Activated CD4-positive, alpha-beta T cell treated with anti-CD3 and anti-CD28 coated beads, Interleukin-2, amount 50 U/mL, for 1 hour (primary cell): ENCODE data around the gene HYAL2.
A peak's percentile ranks its signal among the peaks of the same experiment; 100 is the strongest.
"Not testable (repeated sequence)": the region's sequence is repeated elsewhere in the genome, so short reads cannot be mapped to it uniquely, and the experiment has no call there.

Experiments used
- DNase-seq: peaks from one replicate; pipeline ENCODE4 v3.0.0-alpha.2; 2020

Gene HYAL2

DNA sequence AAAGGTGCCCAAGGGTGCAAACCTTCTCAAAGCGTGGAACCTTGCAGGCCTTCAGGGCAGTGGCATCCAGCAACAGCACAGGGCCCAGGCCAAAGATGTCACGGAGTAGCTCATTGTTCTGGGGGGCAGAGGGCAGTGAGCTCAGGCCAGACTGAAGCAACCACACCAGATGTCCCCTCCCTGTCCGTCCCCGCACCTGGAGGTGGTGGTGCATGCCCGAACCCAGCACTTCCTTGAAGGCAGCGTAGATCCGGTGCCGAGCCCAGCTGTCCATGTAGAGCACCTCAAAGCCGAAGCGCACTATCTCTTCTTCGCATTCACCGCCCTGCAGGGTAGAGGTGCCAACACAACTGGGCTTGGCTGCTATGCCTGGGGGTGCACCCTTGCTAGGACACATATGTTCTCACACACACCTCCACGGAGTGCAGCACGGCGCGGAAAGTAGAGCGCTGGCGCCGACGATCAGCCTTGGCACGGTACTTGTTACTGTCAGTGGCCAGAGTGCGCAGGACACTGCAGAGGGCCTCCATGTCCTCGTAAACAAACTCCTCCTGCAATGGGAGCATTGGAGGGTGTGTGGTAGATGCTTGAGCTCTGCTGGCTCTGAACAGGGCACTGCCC lies 34.0 kb downstream of the HYAL2 start:
- DNase-seq, result no peak

DNA sequence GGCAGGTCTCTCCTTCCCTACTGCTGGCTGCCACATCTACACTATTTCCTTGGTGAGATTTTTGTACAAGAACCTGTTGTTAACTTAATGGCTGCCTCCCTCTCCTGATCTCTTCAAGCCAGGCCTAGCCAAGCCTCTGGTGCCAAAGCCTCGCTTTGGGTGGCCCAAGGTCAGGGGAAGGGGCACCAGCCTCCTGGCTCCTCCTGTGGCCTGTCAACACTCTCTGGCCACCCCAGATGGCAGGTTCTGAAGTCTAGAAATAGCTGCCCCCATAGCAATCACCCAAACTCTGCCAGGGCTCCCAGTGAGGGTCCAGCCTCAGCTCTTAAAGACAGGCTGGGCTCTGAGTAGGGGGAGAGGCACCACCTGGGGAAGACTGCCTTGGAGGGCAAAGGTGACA lies 35.3 kb downstream of the HYAL2 start:
- DNase-seq, result no peak

DNA sequence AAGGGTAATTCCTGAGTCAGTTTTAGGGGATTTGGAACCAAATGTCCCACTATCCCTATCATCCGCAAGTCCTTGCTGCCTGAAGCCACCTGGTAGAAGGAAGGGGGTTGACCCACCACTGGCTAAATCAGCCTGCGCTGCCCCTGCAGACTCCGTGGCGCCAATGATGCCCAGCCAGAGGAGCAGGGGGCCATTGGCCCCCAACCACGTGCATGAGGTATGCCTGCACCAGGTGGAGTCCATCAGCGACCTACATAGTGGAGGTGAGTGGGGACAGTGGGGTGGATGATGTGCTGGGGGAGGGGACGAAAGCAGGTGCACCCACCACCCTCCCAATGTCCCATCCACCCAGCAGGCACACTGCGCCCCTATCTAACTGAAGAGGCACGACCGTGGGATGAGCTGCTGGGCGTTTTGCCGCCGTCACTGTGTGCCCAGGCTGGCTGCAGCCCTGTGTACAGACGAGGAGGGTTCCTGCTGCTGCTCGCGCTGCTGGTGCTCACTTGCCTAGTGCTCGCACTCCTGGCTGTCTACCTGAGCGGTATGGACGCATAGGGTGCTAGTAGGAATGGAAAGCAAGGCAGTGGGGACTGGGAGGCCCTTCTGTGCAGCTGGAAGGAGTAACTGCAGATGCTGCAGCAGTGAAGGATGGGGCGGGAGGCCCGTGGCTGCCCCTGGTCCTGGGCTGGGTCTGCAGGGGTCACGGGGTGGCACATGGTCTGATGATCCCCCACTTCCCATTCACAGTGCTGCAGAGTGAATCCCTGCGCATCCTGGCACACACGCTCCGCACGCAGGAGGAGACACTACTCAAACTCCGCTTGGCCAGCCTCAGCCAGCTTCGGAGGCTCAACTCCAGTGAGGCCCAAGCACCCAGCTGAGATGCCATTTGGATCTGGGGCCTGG lies 36.0 kb downstream of the HYAL2 start:
- no peak for DNase-seq

DNA sequence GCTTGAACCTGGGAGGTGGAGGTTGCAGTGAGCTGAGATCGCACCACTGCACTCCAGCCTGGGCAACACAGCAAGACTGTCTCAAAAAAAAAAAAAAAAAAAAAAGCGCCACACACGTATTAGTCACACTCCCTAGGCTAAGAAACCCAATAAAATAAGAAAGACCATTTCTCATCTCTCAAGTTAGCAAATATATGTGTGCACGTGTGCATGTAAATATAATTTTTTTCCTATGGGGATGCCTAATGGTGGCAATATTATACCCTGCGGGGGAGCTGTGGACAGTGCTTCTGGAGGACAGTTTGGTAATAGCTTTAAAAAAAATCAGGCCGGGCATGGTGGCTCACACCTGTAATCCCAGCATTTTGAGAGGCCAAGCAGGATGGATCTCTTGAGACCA lies 38.4 kb downstream of the HYAL2 start:
- not testable (repeated sequence) for DNase-seq

DNA sequence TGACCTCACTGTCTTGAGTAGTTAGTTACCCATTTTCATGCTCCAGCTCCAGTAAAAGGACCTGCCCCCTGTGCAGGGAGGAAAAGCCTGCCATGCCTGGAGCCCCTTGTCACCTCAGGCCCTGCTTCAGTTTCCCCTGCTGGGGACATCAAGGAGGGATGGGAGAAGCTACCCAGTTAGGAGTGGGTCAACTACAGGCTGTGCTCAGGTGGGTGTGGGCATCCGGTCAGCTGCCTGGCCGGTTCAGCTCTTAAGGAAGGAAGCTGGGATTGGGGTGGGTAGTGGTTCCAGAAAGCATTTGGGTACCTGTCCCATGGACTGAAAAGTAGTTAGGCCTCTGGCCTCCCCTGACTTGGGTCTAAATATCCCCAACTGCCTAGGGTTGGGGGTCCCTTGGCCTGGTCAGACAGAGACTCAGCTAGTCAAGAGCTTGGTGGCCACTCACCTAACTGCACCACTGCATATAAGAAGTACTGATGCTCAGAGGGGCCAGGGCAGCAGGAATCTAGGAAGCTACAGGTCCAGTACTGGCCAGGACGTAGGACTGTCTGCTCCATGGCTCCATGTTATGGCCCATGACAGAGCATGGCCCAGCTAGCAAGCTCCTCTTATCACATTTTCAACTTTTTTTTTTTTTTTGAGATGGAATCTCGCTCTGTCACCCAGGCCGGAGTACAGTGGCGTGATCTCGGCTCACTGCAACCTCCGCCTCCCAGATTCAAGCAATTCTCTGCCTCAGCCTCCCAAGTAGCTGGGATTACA lies 43.1 kb downstream of the HYAL2 start:
- no peak for DNase-seq

DNA sequence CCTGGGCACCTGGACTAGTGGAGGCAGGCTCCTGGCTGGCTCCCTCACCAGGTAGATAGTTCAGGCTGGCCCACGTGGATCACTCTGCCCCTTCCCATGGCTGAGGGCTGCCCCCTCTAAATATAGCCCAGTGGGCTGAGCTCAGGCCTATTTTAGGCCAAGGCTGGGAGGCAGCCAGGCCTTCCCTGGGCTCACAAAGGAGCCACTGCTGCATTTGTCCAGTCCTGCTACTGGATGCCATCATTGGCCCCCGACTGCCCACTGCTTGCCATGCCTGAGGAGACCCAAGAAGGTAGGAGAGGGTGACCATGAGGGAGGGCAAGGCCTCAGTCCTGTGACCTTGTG lies 43.7 kb downstream of the HYAL2 start, which contains the start of gene LSMEM2:
Gene LSMEM2, plus strand, starts transcription at position 208 of the 345 bp plus-strand sequence. Its CDS starts 27 bp downstream, at position 235.
- no peak for DNase-seq

DNA sequence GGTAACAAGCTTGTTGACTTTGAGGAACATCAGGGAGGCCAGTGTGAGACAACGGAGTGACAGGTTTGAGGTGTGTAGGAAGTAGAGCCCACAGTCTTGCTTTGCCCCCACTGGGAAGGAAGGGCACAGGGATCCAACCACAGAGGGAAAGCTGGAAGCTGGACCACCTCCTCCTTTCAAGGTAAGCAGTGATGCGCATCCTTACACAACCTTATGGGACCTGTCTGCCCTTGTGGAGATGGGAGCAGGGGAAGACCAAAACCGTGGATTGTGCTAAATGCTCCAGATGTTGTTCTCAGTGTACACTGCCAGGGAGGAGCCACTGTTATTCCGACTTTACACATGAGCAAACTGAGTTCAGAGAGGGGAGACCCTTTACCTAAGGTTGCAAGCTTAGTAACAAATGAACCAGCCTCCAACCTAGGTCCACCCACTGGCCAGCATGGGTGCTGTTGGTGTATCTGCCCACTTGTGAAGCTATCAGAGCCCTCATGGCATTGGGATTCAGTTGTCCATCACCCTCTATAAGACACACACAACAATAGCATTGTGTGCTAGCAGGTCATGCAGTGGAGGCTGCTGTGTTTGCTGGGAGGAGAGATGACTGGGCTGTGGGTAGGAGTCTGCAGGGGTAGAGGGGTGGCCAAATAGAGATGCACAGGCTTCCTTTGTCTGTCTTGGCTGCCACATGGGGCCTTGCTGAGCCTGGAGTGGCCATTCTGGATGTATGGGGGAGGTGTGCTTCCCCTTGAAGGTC lies 44.2 kb downstream of the HYAL2 start:
- no peak for DNase-seq

DNA sequence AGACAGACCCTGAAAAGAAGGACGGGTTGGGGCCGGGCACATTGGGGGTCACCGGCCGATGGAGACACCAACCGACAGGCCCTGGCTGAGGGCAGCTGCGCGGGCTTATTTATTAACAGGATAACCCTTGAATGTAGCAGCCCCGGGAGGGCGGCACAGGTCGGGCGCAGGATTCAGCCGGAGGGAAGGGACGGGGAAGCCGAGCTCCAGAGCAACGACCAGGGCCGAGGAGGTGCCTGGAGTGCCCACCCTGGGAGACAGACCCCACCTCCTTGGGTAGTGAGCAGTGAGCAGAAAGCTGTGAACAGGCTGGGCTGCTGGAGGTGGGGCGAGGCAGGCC lies 45.8 kb downstream of the HYAL2 start:
- DNase-seq, result no peak

DNA sequence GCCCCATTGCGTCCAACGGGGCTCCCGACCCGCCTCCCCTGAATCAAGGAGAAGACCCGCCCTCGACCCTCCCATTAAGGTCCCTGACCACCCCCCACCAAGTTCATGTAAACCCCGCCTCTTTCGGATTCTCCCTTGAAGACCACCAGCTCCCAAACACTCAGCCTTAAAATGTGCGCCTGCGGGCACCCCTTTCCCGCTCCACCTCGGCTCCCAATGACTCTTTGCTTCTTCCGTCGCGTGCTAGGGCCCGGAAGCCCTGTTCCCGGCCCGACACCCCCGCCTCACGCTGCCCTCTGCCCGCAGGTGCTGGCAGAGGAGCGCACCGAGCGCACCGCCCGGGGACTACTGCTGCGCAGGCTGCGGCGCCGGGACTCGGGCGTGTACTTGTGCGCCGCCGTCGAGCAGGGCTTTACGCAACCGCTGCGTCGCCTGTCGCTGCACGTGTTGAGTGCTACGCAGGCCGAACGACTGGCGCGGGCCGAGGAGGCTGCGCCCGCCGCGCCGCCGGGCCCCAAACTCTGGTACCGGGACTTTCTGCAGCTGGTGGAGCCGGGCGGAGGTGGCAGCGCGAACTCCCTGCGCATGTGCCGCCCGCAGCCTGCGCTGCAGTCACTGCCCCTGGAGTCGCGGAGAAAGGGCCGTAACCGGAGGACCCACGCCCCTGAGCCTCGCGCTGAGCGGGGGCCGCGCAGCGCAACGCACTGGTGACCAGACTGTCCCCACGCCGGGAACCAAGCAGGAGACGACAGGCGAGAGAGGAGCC lies 46.4 kb downstream of the HYAL2 start:
- no peak for DNase-seq

DNA sequence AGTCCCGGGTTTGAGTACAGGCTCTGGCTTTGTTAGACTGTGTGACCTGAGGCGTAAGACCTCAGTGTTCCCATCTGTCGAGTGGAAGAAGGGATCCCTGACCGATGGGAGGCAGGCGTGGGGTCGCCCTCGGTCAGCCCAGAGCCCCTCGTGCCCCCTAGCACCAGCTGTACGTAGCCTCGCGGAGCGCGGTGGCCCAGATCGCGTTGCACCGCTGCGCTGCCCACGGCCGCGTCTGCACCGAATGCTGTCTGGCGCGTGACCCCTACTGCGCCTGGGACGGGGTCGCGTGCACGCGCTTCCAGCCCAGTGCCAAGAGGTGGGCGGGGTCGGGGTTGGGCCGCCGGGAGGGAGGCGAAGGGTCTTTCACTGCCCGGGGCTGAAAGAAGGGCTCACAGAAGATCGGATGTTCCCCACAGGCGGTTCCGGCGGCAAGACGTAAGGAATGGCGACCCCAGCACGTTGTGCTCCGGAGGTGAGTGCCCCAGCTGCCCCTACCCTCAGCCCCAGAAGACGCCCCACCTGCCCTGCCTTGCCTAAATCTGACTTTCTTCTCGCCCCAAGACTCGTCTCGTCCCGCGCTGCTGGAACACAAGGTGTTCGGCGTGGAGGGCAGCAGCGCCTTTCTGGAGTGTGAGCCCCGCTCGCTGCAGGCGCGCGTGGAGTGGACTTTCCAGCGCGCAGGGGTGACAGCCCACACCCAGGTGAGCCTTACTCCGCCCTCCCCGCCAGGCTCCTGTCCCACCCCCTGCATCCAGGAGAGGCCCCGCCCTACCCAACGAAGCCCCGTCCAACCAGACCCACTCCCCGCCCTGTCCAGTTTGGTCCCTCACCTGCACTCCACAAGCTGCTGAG lies 47.2 kb downstream of the HYAL2 start:
- DNase-seq, result no peak

DNA sequence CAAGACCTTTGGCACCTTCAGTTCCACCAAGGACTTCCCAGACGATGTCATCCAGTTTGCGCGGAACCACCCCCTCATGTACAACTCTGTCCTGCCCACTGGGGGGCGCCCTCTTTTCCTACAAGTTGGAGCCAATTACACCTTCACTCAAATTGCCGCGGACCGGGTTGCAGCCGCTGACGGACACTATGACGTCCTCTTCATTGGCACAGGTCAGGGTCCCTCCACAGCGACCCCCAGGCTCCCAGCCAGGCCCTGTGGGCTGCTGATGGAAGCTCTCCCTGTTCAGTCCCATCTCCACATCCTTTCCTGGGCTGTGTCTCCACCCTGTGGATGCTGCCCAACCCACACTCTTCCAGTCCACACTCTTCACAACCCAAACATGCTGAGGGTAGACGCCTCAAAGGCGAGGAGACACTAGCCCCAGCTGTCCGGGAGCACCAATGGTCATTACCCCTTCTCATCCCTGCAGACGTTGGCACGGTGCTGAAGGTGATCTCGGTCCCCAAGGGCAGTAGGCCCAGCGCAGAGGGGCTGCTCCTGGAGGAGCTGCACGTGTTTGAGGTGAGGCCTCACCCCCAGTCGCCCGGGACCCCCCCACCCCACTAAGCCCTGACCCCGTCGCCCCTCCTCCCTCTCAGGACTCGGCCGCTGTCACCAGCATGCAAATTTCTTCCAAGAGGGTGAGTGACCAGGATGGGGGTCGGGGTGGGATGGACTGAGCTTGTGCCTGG lies 48.0 kb downstream of the HYAL2 start:
- peak; percentile 76 for DNase-seq

DNA sequence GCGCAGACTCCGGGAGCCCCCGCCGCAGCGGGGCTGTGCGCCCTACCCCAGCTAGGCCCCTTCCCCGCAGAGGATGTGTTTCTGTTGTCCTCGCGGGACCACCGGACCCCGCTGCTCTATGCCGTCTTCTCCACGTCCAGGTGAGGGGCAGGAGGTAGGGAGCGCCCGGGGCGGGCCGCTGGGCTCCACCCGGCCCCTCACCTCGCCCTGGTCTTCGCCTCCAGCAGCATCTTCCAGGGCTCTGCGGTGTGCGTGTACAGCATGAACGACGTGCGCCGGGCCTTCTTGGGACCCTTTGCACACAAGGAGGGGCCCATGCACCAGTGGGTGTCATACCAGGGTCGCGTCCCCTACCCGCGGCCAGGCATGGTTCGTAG lies 48.9 kb downstream of the HYAL2 start:
- DNase-seq, result no peak

DNA sequence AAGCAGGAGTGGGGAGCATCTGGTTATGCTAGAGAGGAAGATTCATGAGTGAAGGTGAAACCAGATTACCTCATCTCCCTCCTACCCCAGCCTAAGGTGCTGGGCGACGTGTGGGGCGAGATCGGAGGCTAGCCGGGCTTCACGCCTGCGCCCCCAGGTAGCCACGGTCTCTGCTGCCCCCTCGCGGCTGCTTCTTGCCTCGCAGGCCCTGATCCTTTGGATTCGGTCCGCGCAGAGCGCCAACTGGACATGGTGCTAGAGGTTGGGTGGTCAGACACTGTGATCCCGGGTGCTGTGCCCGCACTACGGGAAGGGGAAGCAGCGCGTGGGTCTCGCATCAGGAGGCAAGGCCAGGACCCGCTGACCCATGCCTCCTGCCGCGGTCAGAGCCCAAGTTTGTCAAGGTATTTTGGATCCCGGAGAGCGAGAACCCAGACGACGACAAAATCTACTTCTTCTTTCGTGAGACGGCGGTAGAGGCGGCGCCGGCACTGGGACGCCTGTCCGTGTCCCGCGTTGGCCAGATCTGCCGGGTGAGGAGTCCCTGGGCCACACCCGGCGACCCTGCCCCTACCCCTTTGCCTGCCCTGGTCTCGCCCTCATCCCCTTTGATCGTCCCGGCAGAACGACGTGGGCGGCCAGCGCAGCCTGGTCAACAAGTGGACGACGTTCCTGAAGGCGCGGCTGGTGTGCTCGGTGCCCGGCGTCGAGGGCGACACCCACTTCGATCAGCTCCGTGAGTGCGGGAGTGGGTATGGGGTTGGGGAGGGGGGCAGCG lies 49.4 kb downstream of the HYAL2 start:
- DNase-seq, result peak; percentile 86

DNA sequence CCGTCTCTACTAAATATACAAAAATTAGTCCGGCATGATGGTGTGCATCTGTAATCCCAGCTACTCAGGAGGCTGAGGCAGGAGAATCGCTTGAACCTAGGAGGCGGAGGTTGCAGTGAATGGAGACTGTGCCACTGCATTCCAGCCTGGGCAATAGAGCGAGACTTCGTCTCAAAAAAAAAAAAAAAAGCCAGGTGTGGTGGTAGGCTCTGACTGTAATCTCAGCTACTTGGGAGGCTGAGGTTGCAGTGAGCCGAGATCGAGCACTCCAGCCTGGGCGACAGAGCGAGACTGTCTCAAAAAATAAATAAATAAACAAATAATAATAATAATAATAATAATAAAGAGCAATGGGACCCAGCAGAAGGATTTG lies 50.0 kb downstream of the HYAL2 start:
- DNase-seq, result not testable (repeated sequence)

DNA sequence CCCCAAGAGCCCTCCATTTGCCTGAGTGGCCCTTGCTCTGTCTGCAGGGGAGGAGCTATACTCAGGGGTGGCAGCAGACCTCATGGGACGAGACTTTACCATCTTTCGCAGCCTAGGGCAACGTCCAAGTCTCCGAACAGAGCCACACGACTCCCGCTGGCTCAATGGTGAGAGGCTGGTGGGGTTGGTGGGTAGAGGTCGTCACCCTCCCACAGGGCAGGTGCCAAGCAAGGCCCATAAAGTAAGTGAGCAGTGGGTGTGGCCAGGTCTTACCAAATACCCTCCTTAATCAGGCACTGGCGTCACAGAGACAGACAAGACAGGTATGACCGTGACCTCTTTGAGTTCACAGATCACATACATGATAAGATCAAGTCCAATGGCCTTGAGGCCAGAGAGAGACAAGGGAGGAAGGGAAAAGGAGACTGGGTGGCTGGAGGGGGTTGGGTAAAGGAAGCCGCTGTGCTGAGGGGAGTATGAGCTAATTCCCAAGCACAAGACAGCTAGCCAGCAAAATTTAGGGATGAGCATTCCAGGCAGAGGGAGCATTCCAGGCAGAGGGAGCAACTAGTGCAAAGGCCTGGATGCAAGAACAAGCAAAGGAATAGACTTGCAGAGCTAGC lies 51.1 kb downstream of the HYAL2 start:
- DNase-seq, result no peak

DNA sequence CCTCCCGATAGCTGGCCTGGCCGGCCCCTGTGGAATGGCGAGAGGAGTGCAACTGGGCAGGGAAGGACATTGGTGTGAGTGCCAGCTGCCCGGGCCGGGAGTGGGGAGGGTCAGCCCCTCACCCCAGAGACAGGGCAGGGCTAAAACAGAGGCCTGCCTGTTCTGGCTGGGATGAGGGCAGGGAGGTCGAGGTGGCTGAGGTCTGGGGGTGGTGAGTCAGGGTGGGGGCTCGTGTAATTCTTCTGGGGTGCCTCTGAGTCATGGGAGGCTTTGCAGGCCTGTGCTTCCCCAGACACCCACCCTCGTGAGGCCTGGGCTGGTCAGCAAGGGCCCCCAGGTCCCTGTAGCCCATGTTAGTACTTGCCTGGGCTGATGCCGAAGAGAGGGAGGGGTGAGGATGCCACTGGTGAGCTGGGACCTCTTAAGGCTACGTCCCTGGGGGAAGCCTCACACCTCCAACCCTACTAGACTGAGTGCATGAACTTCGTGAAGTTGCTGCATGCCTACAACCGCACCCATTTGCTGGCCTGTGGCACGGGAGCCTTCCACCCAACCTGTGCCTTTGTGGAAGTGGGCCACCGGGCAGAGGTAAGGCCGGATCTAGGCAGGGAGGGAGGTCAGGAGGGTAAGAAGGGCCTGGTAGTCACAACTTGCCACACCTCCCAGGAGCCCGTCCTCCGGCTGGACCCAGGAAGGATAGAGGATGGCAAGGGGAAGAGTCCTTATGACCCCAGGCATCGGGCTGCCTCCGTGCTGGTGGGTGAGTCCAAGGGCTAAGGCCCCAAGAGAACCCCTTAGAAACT lies 51.9 kb downstream of the HYAL2 start:
- DNase-seq, result no peak

DNA sequence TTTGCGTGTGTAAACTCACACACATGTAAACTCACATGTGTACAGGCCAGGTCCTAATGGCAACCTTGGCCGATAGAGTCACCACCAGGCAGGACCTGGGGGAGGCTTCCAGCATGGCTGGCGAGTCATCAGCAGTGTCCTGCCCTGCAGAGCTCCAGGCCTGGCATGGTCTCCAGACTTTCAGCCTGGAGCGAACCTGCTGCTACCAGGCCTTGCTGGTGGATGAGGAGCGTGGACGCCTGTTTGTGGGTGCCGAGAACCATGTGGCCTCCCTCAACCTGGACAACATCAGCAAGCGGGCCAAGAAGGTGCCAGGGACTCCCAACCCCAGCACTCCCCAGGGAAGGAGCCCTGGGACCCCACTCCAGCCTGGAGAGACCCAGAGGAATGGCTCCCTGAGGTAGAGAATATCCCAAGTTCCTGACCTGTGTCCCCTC lies 52.5 kb downstream of the HYAL2 start:
- no peak for DNase-seq

DNA sequence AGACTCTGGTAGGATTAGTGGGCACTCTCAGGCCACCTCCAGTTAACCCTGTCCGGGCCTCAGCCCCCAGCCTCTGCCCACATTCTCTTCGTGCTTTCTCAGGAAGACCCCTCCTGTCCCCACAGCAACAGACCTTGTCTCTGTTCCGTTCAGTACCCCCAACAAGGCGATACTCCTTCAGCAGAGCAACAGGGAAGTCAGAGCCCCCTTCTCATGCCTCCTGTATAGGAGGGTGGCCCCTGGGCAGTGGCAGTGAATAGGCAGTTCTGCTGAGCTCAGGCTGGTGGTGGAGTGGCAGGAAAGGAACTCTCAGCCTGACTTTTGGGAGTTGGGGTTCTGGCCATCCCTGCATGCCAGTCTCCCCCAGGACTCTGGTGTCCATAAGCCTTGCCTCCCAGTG lies 53.1 kb downstream of the HYAL2 start:
- no peak for DNase-seq
